Activated CD4-positive, CD25-positive, alpha-beta regulatory T cell treated with anti-CD3 and anti-CD28 coated beads, Interleukin-2, amount 50 U/mL, for 16 hours (primary cell): ENCODE measurements around the gene LRRTM4.

Experiments
- DNase-seq: peaks from one replicate; pipeline ENCODE4 v3.0.0-alpha.2; 2020; ENCODE audit warnings: low read depth, low spot score

Gene LRRTM4

DNA sequence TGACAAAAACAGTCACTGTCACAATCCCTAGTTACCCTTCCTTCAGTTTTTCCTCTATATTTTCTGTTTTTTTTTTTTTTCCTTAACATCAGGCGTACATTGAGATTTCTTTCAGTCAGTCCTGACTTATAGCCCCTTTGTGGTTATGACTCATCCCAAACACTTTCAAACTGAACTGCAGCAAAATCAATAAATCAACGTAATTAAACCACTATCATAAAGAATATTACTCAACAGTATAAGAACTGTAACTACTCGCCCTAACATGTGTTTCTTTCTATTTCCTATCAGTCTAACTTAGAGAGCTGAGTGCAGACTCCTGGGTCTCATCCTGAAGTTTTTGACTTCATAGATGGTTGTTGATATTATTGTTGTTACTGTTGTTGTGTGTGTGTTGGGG lies 523.5 kb downstream of the LRRTM4 start:
- DNase-seq = no peak

GRCh38 chr2:76998152-76998551 lies 524.0 kb downstream of the LRRTM4 start:
- DNase-seq = no peak

DNA sequence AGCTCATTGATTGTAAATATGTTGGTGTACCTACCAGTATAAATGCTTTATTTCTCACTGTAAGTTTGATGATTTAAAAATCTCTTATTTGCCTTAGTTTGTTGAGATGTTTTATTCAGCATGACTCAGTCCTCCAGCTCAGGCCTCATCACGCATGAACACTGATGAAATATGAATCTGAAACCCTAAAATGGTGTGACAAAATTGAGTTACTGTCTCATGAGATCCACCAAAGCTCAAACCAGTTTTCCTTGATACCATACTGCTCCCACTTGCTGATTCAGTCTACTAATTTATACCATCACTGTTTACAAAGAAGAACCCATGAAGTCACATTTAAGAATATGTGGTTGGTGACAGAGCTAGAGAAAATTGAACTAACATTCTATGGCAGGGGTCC lies 524.9 kb downstream of the LRRTM4 start:
- DNase-seq = no peak

DNA sequence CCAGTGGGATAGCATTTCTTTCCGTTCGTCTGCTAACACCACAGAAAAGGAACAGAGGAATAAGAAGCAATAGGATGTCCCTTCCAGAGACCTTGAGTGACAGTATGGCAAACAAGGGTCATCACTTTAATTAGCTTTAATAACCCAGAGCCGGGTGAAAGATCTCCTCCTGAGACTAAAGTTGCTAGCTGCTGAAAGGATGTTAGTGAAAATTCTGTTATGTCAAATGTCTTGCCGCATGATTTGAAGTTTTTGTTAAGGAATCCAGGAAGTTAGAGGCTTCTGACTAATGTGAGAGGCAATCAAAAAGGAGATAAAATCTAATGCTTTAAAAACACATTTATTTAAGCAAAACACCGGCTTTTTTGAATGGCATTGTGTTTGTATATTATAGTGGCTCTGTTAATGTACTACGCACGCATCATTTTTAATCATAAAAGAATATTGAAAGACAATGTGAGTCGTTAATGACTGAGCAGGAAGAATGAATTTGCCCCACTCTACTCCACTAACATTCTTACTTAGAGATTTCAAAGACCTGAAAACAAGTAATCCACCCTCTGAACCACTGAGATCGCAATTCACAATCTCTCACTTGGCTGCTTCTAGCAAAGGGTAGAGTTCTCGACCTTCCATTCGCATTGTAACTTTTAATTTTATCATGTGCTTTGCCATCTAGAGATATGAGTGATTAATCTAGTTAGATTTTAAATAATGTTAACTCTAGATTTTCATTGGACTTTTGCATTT lies 536.6 kb downstream of the LRRTM4 start:
- DNase-seq = no peak

GRCh38 chr2:76984359-76984758 lies 537.8 kb downstream of the LRRTM4 start:
- no peak for DNase-seq

- DNase-seq = no peak
These were observed 541.9 kb downstream of the LRRTM4 start for GRCh38 chr2:76980067-76980787.

- DNase-seq = no peak
These were observed 544.1 kb downstream of the LRRTM4 start for GRCh38 chr2:76977846-76978727.

DNA sequence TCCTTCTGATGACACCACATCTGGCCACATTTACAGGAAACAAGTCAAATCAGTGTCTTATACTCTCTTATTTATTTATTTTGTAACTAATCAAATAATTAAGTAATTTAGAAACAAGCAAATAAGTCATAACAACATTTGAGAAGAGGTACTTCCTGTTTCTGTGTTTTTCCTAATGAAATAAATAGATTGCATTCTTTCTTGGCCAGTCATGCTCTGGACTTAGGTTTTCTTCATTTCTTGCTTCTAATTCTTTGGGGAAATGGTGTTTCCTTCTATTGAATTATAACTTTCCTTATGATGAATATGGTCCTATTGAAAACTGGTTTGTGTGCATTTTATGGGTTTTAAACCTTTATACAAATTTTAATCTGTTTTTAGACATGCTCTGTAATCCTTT lies 546.4 kb downstream of the LRRTM4 start:
- no peak for DNase-seq

DNA sequence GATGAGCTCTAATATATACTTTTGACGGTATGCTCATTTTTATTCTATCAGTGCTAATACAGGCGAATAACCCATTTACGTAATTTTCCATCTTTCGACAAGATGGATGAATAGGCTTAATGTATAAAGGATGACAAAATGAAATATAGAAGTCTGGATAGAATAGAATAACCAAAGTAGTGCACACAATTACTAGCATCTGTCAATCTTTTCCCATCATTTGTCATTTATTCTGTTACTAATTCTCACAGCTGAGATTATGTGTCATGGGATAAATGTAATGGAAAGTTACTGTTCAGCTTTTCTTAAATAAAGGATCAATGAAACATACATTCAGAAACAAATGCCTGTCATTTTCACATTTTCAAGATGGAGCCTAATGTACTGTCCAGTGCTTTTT lies 548.6 kb downstream of the LRRTM4 start:
- no peak for DNase-seq

- no peak for DNase-seq
These were observed 556.4 kb downstream of the LRRTM4 start for GRCh38 chr2:76965772-76966171.

DNA sequence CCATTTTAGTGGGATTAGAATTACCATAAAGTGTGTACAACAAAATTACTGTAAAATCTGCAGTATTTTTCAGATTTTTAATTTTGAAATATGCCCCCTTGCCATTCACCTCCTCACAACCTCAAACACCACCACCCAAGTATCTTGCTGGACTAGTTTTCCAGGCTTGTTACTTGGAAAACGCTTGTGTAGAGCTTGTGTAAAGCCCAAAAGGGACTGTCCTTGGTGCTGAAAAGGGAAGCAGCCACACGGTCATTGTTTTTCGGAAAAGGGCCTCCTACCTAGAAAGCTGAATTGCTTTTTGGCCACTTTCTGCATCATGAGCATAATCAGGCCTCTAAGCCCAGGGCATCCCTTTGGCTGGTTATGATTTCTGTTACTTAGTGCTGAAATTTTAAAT lies 563.4 kb downstream of the LRRTM4 start:
- no peak for DNase-seq

GRCh38 chr2:76953733-76954347 lies 568.3 kb downstream of the LRRTM4 start:
- DNase-seq = no peak

DNA sequence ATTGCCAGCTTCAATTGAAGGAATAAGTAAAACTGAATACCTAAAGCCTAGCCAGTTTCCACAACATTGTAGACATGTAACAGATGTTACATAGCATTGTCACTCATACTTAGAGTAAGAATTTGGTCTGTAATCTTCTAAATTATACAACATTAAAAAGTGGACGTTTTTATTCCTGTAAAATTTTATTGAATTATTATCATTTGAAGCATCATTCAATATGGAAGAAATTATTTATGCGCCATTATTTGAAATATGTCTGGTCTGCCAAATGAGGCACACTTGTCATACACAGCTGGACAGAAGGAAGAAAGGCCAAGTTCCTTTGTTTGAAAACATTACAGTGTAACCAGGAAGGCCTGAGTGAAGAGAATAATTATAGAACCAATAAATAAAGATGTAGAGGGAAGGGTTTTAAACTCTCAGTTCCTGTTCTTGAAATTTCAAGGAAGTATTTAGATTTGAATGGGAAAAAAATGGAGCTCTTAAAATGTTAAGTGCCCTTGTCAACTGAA lies 575.5 kb downstream of the LRRTM4 start:
- no peak for DNase-seq

DNA sequence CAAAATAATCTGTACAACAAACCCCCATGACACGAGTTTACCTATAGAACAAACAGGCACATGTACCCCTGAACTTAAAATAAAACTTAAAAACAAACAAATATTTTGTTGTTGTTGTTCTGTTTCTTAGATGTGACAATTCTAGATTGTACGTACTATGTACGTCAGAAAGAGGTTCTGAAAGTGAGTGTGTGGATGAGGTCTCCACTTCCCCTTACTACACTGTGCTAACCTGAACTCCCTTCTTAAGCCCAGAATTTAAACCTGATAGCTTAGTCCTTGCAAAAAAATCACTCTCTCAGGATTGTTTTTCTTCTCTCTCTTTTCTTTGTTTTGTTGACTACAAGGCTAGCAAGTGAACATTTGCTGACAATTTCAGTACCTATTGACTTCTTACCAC lies 581.6 kb downstream of the LRRTM4 start:
- DNase-seq = no peak

GRCh38 chr2:76938153-76938552 lies 584.0 kb downstream of the LRRTM4 start:
- no peak for DNase-seq

DNA sequence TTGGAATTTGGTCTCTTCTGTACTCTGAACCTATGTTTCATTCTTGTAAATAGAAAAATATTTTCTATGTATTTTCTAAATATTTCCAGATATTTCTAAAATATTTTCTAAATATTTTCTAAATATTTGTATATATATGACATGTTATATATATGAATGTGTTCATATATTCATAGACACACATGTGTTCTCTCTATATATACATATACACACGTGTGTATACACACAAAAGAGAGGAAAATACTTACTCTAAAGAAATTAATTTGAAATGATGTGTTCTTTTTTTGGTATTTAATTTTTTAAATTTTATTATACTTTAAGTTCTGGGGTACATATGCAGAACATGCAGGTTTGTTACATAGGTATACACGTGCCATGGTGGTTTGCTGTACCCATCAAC lies 589.6 kb downstream of the LRRTM4 start:
- DNase-seq = no peak

DNA sequence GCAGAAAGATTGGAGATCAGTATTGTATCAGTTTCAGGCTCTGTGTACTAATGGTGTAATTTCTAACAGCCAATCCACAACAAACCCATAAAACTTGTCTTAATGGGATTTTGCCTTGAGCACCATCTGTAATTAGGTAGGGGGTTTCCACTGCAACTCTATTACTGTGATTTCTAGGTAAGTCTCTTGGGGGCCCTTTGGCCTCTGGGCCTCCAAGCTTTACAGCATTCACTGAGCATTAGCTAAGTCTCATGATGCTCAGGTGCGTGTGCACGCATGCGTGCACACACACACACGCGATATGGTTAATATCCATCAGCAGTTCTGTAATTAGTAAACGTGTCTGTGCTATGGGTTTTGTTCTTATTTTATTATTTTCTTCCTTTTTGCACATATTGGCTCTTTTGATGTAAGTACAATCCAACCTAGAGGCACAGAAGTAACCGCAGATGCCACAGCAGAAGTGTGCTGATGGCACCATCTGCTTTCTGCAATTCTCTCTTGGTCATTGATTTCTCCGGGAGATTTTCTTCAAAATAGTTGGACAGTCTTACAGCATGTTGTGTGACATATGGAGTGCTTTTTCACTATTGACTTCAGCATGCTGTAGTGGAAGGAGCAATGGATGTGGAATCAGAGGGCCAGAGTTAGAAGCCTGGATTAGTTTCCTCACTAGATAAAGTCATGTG lies 592.0 kb downstream of the LRRTM4 start:
- DNase-seq = no peak

DNA sequence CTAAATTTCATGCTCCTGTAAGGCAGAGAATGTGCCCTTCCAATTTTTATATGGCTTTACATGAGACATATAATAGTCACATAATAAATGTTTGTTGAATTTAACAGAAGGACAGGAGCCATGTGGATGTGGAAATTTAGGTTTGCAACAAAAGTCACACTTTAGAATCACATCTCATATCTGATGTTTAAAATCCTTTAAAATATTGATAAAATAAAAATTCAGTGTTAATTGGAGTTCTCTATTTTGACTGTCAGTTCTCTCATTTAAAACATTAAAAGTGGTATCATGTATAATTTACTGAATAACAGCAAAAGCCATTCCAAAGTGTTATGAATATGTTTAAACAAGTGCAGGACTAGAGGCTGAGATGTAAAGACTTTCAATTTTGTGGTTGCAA lies 594.1 kb downstream of the LRRTM4 start:
- DNase-seq = no peak

DNA sequence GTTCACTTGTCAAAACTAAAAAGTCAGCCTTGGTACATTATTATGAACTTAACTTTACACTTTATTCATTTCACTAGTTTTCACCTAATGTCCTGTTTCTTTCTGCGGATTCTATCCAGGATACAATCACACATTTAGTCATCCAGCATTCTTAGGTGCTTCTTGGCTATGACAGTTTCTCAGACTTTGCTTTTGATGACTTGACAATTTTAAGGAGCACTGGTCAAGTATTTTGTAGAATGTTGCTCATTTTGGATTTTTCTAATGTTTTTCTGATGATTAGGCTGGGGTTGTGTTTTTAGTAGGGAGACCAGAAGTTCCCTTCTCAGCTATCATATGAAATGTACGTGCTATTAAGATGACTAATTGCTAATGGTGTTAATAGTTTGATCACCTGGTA lies 601.2 kb downstream of the LRRTM4 start:
- DNase-seq = no peak

DNA sequence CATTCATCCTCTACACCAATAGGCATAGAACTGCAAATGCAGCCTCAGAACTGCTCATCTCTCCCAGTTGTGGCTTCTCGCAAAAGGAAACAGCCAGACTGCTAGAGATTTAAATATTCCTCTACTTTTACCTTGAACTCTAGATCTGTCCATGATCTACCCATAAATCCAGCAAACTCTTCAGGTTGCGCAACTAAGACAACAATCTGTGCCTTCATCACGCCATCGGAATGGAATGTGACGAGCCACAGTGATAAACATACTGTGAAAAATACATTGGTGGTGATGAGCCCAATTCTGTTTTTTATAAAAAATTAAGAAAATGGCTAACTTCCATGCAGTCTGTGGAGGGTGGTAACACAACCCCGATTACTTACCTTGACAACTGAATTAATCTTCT lies 626.7 kb downstream of the LRRTM4 start:
- DNase-seq = no peak

DNA sequence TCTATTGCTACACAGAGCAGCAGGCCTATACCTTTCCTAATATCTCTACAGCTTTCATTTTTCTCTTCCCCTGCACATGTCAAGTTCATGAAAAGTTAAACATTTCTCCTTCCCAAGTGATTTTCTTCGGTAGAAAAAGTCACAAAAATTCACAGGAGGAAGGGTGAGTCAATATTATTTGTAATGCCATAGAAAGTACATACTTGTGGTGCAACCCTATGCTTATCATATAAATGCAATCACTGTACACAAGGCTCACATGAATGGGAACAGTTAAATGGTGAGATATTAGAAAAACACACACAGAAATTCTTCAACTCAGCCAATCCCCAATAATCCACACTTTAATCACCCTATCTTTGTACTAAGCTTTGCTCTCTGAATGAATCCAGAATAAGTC lies 651.6 kb downstream of the LRRTM4 start:
- no peak for DNase-seq
